NCI-H2107 treated with DMSO at 0.1 percent for 48 hours (cell line): ENCODE data around the gene ANO1.

Source experiments
- DNase-seq: peaks from one replicate; lab custom pipeline; 2025; ENCODE audit not compliant: unreplicated experiment; lab: John Stamatoyannopoulos, UW

ANO1 gene

DNA sequence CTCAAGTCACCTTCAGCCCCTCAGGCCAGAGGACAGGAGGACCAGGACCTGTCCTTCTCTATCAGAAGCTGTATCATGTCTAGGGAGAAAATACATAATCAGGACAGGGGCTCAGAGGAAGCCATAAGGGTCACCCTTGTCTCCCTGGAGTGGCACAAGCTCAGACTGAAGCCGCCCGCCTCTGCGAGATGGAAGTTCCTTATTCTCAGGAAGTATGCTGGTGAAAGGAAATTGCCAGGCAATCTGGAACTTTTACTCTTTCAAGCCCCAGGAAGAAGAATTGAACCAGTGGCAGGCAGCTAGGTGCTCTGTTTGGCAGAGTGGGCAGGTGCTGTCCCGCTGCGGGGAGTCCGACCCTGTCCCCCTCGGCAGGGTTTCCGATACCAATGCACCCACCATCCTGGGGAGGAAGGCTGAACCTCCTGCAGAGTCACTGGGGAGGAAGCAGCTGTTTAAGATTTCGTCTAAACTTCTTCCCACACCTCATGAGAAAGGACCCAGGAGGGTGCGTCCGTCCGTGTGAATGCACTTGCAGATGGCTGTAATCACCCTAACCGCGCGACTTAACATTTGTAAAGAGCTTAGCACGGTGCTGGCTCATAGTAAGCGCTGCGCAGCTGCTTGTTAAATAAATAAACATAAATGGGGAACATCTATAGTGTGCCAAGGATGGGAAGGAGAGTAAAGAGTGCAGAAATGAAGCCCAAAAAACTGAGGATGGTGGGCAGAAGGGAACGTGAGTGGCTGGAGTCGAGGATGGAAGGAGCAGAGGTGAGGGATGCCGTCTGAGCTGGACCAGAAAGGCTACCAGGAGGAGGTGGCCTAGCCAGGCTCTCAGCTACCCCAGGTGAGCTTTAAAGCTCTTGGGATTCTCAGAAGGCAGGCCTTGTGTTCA, 5.0 kb upstream of the ANO1 start:
- DNase-seq, result no peak

DNA sequence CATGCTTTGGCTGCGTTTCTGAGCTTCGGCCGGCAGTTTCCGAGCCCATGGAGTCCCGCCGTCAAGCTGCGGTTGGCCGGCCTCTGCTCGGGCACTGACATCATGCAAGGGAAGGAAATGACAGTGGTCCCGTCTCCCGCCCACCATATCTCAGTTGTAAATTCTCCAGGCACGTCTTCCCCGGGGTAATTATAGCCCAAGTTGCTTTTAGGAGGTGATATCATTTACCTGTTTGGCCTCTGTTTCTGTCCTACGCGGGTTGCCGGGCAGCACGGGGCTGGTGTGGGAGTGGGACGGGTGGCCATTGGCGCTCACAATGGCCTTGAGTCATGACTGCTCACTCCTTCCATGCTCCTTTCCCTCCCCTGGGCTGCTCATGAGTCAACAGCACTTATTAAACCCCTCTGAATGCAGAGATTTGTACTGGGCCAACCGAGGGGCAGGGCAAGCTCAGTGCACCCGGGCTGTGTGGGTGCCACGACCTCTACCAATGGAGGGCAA, 4.2 kb upstream of the ANO1 start:
- no peak for DNase-seq

DNA sequence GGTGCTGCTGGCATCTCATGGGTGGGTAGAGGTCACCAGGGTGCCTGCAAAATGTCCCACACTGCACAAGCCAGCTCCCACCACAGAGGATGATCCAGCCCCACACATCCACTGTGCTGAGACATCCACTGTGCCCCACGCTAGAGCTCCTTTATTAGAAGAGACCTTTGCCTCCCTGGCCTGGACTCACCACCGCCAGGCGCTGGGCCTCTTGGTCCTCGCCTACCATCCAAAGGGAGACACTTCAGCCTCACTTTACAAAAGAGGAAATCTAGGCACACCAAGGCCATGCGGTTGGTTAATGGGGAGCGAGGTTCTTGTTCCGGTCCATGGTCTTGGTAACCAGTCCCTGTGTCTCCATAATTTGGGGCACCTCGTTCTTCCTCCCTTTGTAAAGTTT, 3.4 kb upstream of the ANO1 start:
- no peak for DNase-seq

DNA sequence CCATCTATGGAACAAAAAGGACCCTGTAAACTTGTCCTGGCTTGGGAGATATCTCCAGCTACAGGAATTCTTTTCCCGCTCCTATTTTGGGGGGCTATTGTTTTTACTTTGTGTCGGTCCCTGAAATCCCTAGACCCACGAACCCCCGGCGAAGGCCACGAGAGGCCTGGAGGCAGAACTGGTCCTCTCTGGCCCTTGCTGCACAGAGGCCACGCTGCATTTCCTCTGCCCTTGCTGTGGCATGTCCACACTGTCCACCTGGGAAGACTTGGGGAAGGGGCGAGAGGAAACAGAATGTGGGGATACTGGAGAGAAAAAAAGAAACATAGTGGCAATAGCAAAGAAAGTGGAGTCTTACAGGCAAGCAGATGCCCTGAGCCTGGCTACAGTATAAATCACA, 2.3 kb upstream of the ANO1 start:
- DNase-seq, result no peak

DNA sequence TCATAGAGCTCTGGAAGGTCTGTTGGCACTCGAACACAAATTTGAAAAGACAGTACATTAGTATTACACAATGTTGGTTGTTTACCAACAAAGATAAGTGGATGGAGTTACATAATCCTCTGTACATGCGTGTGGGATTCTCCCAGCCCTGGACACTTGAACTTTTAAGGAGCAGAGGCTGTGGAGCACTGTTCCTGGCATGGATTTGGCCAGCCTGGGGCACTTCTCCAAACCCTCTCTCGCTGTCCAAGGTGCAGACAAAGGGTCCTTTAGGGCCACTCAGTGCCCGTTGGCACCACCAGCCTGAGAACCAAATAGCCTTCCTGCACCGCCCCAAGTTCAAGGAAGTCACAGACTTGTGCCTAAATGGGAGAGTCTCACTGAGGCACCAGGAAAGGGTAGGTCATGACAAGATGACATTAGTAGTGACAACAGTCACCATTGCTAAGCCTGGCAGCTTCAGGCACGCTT, 1.6 kb upstream of the ANO1 start:
- no peak for DNase-seq

DNA sequence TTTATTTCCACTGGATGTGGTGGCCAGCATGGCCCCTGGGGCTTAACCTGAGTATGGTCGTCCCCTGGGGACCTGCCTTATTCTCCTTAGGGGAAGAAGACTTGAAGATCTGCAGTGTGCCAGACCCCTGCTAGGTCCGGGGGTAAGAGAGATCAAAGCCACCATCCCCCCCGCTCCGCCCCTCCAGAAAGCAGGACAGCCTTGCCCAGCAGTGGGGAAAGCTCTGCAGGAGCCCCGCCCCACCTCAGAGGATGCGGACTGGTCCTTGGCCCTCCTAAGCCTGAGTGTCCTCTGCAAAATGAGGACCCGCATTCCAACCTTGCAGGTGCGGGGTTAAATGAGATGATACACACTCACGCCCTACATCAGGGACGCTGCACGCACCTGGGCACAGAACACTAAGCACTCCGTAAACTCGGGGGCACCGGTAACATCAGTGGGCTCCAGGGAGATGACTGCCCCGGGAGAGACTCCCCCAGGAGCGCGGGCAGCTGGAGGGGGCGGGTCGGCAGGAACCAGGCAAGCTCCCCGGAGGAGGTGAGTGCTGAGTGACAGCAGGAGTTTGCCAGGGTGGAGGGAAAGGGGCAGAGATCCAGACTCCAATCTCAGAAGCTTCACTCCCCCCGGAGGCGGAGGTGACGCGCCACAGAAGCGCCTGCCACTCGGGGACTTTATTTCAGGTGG, 564 bp upstream of the ANO1 start:
- no peak for DNase-seq

DNA sequence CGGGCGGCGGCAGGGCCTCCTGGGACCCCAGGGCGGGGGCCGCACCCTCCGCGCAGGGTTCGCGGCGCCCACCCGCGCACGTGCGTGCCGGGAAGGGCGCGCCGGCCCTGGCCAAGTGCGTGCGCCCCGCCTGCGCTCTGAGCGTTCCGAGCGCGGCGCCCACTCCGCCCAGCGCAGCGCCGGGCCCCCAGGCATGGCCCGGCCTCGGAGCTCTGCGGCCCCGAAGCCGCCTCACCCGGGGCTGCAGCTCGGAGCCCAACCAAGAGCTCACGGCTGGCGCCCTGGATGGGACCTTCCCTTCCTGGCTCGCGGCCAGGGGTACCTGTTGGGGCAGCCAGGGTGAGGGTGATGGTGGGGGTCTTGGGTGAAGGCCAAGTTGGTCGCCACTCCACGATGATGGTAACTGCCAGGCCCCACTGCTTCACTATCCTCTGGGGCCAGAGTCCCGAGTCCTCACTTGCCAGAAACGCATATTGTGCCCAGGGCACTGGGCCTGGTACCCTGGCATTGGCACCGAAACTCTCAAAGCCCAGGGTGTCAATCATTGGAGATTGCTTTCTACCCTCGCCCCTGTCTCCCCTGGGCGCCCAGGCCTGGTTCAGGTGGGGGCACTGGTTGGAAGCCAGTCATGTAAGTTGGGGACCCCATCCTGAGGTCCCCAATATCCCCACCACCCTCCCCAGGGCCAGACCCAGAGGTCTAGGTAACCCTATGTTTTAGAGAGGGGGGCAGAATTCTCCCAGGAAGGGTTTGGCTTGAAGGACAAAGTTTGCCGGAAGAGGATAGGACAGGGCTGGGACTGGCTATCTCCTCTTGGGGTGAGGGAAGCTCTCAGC, 882 bp downstream of the ANO1 start:
- DNase-seq, result no peak

DNA sequence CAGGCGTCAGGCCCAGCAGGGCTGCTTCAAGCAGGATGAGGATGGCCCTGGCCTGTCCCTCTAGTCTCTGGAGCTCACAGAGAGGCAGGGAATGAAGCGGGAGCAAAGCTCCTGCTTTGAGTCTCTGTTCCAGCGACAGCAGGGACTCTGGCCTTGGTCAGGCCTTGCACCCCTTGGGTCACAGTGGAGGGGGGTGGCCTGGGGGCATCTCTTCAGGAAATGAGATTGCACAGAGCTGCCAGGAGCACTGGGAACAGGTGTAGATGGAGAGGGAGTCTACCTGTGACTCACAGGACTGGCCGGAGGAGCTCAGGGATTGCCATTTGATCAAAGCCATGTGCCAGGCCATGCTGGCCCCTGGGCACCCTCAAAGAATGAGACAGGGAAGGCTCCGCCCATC, 1.6 kb downstream of the ANO1 start:
- DNase-seq, result no peak

DNA sequence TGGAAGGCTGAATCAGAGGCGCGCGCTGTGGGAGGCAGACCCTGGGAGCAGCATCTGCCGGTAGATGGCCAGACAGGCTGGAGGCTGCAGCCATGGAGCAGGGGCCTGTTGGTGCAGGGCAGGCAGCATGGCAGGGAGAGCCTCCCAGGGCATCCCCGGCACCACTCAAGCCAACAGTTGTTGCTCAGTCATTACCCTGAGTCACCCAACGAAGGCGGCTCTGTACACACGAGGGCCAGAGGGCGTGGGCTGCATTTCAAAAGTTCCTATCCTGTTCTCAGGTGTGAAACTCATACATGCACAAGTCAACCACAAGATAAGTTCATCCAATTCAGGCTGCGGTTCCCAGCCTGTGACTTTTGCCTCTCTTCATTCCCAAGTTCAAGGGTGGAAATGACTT, 2.6 kb downstream of the ANO1 start:
- no peak for DNase-seq

DNA sequence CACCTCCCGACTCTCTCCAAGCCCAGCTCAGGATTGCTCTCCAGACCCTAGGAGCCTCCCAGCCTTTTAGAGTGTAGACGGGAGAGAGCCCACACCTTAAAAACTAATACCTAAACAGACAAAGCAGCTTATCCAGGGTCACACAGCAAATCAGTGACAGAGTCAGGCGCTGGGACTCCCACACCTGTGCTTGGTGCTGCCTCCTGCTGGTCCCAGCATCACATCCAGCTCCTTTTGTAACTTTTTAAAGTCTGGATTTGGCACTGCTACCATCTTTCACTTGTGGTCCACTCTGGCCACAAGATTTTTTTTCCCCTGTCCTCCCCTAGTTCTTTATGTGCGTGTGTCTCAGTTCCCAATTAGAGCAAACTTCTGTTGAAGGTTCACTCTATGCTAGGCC, 4.7 kb downstream of the ANO1 start:
- DNase-seq, result no peak

DNA sequence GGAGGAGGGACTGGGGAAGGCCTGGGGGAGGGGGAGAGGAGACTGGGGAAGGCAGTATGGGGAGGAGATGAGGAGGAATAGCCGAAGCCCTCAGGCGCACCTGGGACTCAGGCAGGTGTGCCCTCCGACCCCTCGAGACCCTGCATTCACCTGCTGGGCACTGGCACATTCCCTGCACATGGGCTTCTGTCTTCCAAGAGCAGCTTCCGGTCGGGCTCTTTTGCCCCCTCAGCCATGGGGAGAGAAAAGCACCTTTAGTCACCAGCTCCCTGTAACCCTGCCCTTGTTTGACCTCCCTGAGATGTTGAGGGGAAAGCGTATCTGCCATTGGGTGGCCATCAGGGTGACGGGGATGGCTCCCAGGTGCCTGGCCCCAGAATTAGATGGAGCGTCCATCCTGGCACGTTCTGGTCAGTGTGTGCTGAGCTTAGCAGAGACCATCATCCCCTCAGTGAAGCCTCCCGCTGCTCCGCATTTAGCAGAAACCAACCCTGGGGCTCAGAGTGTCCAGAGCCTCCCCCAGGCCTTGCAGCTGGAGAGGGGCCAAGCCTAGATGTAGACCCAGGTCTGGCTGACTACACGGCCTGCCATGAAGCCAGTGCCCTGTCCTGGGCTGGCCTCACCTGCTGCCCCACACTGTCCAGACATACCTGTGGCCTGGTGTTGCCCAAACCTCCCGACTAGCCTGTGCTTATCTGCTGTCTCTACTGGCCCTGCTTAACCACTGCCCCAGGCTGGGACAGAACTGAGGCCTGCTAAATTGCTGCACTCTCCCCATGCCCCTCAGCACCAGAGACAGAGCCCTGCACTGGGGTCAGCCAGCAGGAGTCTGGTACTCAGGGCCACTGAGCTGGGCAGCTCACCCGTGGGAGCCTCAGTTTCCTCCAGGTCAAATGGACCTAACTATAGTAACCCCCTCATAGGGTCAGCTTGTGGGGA, 6.2 kb downstream of the ANO1 start:
- DNase-seq, result no peak

DNA sequence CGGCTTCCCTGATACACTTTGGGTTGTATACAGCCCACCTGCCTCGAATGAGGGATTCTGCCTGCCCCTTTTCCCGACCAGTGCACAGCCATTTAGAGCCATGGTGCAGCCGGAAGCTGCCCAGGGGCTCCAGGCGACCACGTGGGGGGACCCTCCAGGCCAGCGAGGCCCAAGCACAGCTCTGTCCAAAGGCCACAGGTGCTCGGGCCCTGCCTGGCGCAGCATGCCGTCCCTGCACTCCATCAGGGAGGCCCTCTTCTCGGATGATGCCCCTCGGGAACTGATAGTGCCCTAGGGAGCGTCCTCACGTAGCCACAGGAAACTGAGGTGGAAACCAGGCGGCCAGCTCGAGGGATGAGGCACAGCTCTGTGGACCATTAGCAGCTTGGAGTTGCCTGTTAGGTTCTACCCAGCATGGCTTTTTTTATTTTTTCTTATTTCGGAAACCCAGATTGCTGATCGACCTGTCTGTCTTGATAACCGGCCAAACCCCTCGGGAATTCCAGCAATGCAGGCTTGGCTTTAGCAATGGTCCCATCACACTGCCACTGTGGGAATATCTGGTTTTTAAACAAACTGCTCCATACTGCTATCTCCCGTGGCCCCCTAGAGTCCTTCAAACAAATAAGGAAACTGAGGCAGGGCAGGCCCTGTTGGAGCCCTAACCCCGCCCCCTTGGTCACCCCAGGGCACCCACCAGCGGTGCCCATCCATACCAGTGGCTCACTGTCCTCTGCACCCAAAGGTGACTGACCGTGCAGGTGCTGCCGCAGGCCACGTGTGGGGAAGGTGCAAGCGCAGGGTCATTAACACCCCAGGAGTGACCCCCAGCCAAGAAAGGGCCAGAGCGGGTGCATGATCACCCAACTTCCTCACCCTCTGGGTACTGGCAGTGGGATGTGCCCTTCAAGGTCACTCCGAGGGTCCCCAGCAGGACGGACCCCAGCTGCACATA, 8.0 kb downstream of the ANO1 start:
- no peak for DNase-seq

DNA sequence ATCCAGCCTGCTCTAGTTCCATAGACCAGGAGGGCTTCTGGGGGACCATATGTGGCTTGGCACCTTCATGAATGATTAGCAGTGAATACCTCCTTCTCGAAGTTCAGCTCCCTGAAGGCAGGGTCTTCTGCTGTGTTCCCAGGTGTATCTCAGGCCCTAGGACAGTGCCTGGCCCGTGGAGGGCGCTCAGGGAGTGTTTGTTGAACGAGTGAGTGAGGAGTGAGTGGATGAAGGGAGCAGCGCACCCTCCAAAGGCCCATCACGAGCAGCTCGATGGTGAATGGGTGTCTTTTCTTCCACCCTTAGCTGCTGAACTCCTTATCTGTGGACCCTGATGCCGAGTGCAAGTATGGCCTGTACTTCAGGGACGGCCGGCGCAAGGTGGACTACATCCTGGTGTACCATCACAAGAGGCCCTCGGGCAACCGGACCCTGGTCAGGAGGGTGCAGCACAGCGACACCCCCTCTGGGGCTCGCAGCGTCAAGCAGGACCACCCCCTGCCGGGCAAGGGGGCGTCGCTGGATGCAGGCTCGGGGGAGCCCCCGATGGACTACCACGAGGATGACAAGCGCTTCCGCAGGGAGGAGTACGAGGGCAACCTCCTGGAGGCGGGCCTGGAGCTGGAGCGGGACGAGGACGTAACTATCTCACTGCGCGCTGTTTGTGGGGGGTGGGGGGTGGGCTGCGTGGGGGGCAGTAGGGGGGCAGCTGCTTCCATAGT, 9.5 kb downstream of the ANO1 start:
- no peak for DNase-seq

DNA sequence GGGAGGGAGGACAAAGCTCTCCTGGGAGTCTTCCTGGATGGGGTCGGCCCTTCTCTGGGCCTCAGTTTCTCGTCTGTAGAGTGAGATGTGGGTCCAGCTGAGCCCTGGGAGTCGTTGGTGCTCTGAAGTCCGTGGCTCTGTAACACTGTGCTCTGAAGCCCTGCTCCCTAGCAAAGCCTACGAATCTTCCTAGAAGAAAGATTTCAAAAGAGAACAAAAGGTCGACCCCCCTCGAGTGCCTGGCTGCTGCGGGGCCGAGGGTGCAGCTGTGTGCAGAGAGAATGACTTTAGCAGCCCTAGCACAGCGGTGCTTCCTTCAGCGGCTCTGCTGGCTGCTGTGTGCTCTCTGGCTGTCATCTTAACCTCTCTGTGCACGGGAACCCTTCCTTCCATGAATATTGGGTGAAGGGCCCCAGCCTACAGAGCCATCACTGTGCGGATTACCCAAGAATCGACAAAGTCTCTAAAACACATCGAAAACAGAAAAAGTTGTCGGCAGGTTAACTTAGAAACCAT, 10.7 kb downstream of the ANO1 start:
- no peak for DNase-seq

DNA sequence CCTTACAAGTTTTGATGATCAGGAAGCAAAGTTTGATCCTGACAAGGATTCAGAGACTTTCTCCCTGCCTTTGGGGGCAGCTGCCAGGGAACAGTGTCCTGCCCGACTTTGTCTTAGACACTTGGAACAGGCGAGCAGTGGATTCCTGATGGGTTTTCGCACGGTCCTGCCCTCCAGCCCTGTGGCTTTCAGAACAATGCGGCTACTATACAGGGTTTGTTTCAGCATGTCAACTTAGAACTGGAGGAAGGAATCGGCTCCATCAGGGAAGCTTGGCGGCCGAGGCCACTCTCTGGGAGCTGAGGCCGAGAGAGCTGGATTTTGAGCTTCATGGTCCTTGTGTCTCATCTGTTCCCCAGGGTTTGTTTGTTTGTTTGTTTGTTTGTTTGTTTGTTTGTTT, 11.5 kb downstream of the ANO1 start:
- DNase-seq, result no peak

DNA sequence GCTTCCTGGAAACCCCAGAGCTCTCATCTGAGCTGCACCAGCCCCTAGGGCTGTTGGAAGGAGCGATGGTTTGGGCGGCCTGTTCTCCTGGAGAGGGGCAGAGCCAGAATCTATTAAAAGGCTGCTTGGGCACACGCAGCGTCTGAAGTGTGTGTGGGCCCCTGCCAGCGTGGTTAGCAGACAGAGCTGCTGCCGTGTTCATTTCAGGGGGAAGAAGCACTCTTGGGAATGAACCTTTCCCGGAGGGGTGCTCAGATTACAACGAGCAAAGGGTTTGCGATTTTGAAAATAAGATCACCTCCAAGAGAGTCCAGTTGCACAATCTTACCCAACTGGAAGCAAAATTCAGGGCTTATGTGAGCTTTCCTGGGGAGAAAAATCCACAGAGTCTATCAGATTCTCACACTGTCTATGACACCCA, 12.9 kb downstream of the ANO1 start:
- peak; percentile 90 for DNase-seq

DNA sequence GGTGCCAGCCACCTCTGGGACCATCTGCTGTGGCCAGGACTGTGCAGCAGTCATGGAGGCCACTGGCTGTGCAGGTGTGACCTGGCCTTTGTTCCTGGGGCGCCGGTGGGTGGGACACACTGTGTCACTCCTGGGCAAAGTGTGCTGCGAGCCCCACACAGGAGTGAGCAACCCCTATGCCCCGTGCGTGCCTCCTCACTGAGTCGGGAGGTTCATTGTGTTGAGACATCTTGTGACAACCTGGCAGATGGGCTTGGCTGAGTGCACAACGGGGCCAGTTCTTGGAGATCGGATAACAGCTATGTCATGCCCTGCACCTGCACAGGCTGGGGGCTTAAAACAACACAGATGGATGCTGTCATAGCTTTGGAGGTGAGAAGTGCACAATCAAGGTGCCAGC, 13.5 kb downstream of the ANO1 start:
- peak; percentile 66 for DNase-seq
